ENCODE measurements around the gene DAB2IP. TPM values are rescaled to one million over a fixed set of nuclear protein-coding genes. Genes with fewer than 3 reads are reported as not detected.
"Not testable (repeated sequence)": the region's sequence is repeated elsewhere in the genome, so short reads cannot be mapped to it uniquely, and the experiment has no call there.

The DAB2IP gene
- total RNA-seq, 4 donors from 2014 or later = 55.2 to 76.0 (median 60.5) TPM

DNA sequence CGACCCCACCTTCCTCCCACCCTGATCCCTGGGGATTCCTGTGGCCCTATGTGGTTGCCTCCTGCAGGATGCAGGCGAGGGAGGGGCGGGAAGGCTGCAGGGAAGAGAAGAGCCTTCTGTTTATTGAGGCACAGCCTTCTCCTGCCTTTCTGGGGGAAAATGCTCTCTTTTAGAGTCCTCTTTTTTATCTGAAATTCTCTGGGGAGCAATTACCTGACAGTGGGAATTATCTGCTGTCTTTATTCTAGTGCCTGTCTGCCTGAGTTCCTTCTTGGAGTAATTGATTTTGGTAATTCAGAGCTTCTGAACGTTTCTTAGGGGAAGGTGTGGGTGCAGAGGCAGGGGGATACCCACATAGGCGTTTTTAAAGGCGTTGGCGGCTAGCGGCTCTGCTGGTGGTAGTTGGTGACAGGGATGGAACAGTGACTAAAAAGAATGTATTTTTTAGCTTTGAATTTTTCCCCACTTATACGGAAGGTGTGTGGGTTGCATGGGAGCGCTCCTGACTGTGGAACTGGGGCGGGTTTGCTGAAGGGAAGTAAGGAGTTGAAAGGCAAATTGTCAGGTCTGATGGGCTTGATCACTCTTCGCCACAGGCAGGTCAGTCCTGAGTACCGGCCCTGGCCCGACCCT lies 35.2 kb upstream of the DAB2IP start:
- no peaks in the 10 kb centered on the region for H3K36me3 ChIP-seq
- peaks cover 0 to 11% (median 0%) of the 10 kb centered on the region in 4 donors for H3K4me1 ChIP-seq
- no peaks in the 10 kb centered on the region for H3K9me3 ChIP-seq
- no peak overlapping the region for H3K4me3 ChIP-seq
- DNase-seq = no peak
- H3K27ac ChIP-seq = no peak overlapping the region
- no peaks in the 10 kb centered on the region for H3K27me3 ChIP-seq
- TF ChIP-seq, protein P1, sequence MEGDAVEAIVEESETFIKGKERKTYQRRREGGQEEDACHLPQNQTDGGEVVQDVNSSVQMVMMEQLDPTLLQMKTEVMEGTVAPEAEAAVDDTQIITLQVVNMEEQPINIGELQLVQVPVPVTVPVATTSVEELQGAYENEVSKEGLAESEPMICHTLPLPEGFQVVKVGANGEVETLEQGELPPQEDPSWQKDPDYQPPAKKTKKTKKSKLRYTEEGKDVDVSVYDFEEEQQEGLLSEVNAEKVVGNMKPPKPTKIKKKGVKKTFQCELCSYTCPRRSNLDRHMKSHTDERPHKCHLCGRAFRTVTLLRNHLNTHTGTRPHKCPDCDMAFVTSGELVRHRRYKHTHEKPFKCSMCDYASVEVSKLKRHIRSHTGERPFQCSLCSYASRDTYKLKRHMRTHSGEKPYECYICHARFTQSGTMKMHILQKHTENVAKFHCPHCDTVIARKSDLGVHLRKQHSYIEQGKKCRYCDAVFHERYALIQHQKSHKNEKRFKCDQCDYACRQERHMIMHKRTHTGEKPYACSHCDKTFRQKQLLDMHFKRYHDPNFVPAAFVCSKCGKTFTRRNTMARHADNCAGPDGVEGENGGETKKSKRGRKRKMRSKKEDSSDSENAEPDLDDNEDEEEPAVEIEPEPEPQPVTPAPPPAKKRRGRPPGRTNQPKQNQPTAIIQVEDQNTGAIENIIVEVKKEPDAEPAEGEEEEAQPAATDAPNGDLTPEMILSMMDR (IDR thresholded peaks at IDR 0.05) = no peak
- TF ChIP-seq POLR2A (IDR thresholded peaks at IDR 0.05) = no peak

DNA sequence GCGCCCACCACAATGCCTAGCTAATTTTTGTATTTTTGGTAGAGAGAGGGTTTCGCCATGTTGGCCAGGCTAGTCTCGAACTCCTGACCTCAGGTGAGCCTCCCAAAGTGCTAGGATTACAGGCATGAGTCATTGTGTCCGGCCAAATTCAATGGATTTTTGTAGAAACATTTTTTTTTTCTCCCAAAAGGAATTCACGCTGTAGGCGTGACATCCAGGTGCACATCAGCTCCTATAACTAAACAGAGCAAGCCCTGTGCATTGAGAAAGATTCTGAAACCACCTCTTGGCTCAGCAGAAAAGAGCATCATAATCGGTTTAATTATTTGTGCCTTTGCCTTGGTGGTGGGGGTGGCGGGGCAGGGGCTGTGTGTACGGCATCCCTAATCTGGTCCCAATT lies 32.9 kb upstream of the DAB2IP start:
- Histone ChIP-seq H3K4me3 (no peak overlapping the region), H3K4me1 (peaks cover 0 to under 1% (median 0%) of the 10 kb centered on the region in 4 donors), H3K27me3 (no peaks in the 10 kb centered on the region), H3K9me3 (no peaks in the 10 kb centered on the region), H3K36me3 (no peaks in the 10 kb centered on the region), H3K27ac (no peak overlapping the region)
- no peak for DNase-seq
- TF ChIP-seq, protein P1 (IDR thresholded peaks at IDR 0.05) = no peak
- no peak for TF ChIP-seq POLR2A (IDR thresholded peaks at IDR 0.05)

DNA sequence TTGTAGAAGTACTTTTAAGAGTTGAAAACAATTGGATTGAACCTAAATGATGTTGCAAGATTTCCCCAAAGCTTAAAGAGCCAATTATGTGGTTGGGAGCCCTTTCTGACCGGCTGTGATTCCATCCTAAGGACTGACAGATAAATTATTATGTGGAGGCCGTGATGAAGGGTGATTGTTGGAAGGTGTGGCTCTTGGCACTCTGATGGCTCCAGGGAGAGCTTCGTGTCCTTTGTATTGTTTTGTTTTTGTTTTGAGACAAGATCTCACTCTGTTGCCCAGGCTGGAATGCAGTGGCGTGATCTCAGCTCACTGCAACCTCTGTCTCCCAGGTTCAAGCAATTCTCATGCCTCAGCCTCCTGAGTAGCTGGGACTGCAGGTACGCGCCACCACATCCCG lies 32.5 kb upstream of the DAB2IP start:
- H3K9me3 ChIP-seq, H3K27me3 ChIP-seq, DNase-seq, H3K36me3 ChIP-seq, H3K4me3 ChIP-seq, H3K4me1 ChIP-seq: not testable (repeated sequence)
- peak overlapping the region in 2 of 4 donors; percentile 3 to 8 for H3K27ac ChIP-seq

DNA sequence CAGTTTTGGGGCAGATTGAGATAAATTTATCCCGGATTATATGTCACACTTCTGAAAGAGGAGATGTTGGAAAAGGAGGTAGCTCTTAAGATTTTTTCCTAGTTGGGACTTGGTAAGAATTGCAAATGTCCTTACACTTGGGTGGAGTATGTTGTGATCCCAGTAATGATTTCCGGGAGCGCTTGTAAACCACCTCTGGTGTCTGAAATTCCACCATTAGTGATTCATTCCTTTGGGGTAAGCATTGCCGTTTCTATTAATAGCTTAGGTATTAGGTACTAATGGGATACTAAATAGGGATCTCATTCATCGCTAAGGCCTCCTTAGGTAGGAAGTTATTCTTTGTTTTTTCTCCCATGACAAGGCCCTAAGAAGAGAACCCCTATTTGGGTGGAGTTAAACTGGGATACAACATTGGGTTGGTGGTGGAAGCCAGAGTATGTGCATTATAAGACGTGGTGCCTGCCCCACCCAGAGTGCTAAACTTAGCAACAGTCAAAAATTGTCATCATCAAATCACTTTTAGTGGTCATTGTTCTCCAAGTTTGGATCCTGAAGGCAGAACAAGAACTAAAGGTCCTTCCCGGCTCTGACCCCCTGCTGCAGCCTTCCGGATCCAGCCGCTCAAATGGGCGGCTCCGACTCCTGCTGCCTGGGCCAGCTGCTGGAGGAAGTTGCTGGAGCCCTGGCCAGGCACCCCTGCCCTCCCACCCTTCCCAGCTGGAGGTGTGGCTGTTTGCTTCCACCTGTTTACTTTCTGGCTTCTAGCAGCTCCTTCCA lies 31.7 kb upstream of the DAB2IP start:
- Histone ChIP-seq H3K9me3 (no peaks in the 10 kb centered on the region), H3K36me3 (no peaks in the 10 kb centered on the region), H3K27ac (peak overlapping the region in 2 of 4 donors; percentile 3 to 8), H3K4me1 (no peaks in the 10 kb centered on the region), H3K4me3 (no peak overlapping the region), H3K27me3 (no peaks in the 10 kb centered on the region)
- TF ChIP-seq, protein P1 (IDR thresholded peaks at IDR 0.05) = no peak
- TF ChIP-seq POLR2A (IDR thresholded peaks at IDR 0.05) = no peak
- DNase-seq = no peak

DNA sequence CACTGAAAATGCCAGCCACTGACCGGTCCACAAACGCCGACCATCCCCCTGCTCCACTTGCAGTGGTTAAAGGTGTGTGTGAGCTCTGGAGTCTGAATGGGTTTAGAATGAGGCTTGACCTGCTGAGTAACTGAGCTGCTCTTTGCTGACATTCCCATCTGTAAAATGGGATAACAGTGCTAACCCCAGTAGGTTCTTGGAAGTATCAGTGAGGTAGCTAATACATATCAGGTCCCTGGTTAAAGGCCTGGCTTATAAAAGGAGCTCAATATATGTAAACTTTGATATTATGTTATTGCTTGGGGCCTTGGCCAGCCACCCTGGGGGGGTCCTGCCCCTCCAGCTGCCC lies 31.1 kb upstream of the DAB2IP start:
- DNase-seq = no peak
- H3K27me3 ChIP-seq = no peaks in the 10 kb centered on the region
- peak overlapping the region in 1 of 4 donors; percentile 3 for H3K27ac ChIP-seq
- TF ChIP-seq POLR2A (IDR thresholded peaks at IDR 0.05) = no peak
- TF ChIP-seq, protein P1 (IDR thresholded peaks at IDR 0.05) = no peak
- no peaks in the 10 kb centered on the region for H3K36me3 ChIP-seq
- no peaks in the 10 kb centered on the region for H3K4me1 ChIP-seq
- H3K9me3 ChIP-seq = no peaks in the 10 kb centered on the region
- no peak overlapping the region for H3K4me3 ChIP-seq

DNA sequence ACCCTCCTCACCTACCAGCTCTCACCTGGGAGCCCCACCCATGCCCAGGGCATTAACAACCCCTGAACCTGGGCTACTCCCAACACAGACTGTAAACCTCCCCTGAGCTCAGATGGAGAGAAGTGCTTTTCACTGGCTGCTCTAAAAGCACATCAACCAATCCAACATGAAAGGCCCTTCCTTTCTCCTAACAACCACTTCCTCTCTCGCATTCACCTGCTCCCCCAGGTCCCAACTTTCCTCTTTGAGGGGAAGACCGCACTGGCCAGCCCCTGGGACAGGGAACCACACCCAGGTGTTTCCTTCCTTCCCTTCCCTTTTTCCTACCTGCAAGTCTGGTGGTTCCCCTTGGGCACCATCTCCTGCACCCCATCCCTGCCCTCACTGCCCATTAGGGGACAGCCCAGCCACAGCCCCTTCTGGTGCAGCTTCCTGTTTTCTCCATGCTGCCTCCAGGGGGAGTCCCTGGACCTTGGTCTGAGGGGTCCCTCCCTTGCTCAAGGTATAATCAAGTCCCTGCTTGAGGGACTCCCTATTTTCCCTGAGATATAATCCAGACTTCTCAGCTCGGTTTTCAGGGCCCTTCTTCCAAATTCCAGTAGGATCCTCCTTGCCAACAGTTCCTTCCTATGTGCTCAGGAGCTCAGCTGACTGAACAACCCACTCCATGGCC lies 30.5 kb upstream of the DAB2IP start:
- no peak for DNase-seq
- Histone ChIP-seq H3K36me3 (no peaks in the 10 kb centered on the region), H3K4me1 (no peaks in the 10 kb centered on the region), H3K27me3 (no peaks in the 10 kb centered on the region), H3K9me3 (no peaks in the 10 kb centered on the region), H3K4me3 (no peak overlapping the region), H3K27ac (no peak overlapping the region)
- TF ChIP-seq, protein P1 (IDR thresholded peaks at IDR 0.05) = peak in 4 of 6 experiments; percentile 7 to 27 (median 20)
- TF ChIP-seq POLR2A (IDR thresholded peaks at IDR 0.05) = no peak
